Ectodermal cell (in vitro differentiated cells): ENCODE data around the gene CNKSR1.

Experiments used
- H3K27ac ChIP-seq: 2 replicates; pipeline ENCODE4 v1.7.0; 2013; ENCODE audit warnings: mild to moderate bottlenecking, low read depth, low read length; ENCODE audit not compliant: insufficient read depth, poor library complexity, severe bottlenecking
- H3K27me3 ChIP-seq: 2 replicates; pipeline ENCODE4 v1.7.0; 2013; ENCODE audit warnings: mild to moderate bottlenecking, low read length; ENCODE audit not compliant: insufficient read depth, control insufficient read depth, poor library complexity, severe bottlenecking
- H3K36me3 ChIP-seq: one replicate; pipeline ENCODE4 v1.7.0; 2013; ENCODE audit warnings: low read length; ENCODE audit not compliant: control insufficient read depth, insufficient read depth
- H3K4me1 ChIP-seq: one replicate; pipeline ENCODE4 v1.7.0; 2013; ENCODE audit warnings: low read length; ENCODE audit not compliant: control insufficient read depth, insufficient read depth
- H3K4me3 ChIP-seq: 2 replicates; pipeline ENCODE4 v1.7.0; 2013; ENCODE audit warnings: low read depth, low read length, control low read depth; ENCODE audit not compliant: insufficient read depth
- H3K9me3 ChIP-seq: 2 replicates; pipeline ENCODE4 v1.7.0; 2013; ENCODE audit warnings: mild to moderate bottlenecking, low read length, moderate library complexity; ENCODE audit not compliant: control insufficient read depth
- WGBS, 2 experiments: methylation state at CpG; one replicate each; pipeline ENCODE4 v1.1.7; 2013; ENCODE audit warnings: missing lambda C conversion rate in 2 of 2; 5-methylcytosine and 5-hydroxymethylcytosine counted together

Gene CNKSR1

GRCh38 chr1:26161415-26162219 is 15.7 kb upstream of the CNKSR1 start:
- H3K36me3 ChIP-seq: no peaks in the 10 kb centered on the region
- H3K27me3 ChIP-seq: peaks cover 85% of the 10 kb centered on the region
- H3K27ac ChIP-seq: no peak overlapping the region
- peak overlapping the region; percentile 44 for H3K4me3 ChIP-seq
- peaks cover 50% of the 10 kb centered on the region for H3K4me1 ChIP-seq
- no peaks in the 10 kb centered on the region for H3K9me3 ChIP-seq
- 1% methylated on average over 98 of the region's 98 CpGs for WGBS, 2 experiments

- WGBS, 2 experiments: 29 to 33% methylated on average over 21 of the region's 21 CpGs
- peaks cover 44% of the 10 kb centered on the region for H3K4me1 ChIP-seq
- H3K9me3 ChIP-seq: no peaks in the 10 kb centered on the region
- no peaks in the 10 kb centered on the region for H3K36me3 ChIP-seq
- peak overlapping the region; percentile 44 for H3K4me3 ChIP-seq
- H3K27ac ChIP-seq: no peak overlapping the region
- H3K27me3 ChIP-seq: peaks cover 79% of the 10 kb centered on the region
These were observed 15.0 kb upstream of the CNKSR1 start for GRCh38 chr1:26162220-26162709.

- Histone ChIP-seq H3K4me3 (peak overlapping the region; percentile 34), H3K4me1 (peaks cover 43% of the 10 kb centered on the region), H3K27me3 (peaks cover 67% of the 10 kb centered on the region), H3K27ac (no peak overlapping the region), H3K9me3 (no peaks in the 10 kb centered on the region), H3K36me3 (no peaks in the 10 kb centered on the region)
- 88 to 89% methylated on average over 9 of the region's 9 CpGs for WGBS, 2 experiments
These were observed 13.6 kb upstream of the CNKSR1 start for GRCh38 chr1:26163684-26164035.

GRCh38 chr1:26164036-26164860 is 13.0 kb upstream of the CNKSR1 start:
- WGBS, 2 experiments: 10% methylated on average over 72 of the region's 72 CpGs
- H3K9me3 ChIP-seq: no peaks in the 10 kb centered on the region
- H3K27ac ChIP-seq: peak overlapping the region; percentile 26
- H3K27me3 ChIP-seq: peaks cover 67% of the 10 kb centered on the region
- no peaks in the 10 kb centered on the region for H3K36me3 ChIP-seq
- H3K4me3 ChIP-seq: peak overlapping the region; percentile 34
- peaks cover 43% of the 10 kb centered on the region for H3K4me1 ChIP-seq

- no peak overlapping the region for H3K27ac ChIP-seq
- H3K9me3 ChIP-seq: no peaks in the 10 kb centered on the region
- H3K4me1 ChIP-seq: peaks cover 42% of the 10 kb centered on the region
- peaks cover 60% of the 10 kb centered on the region for H3K27me3 ChIP-seq
- WGBS, 2 experiments: 44 to 48% methylated on average over 19 of the region's 19 CpGs
- H3K4me3 ChIP-seq: peak overlapping the region; percentile 10
- H3K36me3 ChIP-seq: no peaks in the 10 kb centered on the region
These were observed 12.1 kb upstream of the CNKSR1 start for GRCh38 chr1:26164861-26165842.

- Histone ChIP-seq H3K4me3 (no peak overlapping the region), H3K4me1 (peaks cover 51% of the 10 kb centered on the region), H3K27me3 (peaks cover 44% of the 10 kb centered on the region), H3K9me3 (no peaks in the 10 kb centered on the region), H3K36me3 (no peaks in the 10 kb centered on the region), H3K27ac (no peak overlapping the region)
- 92% methylated on average over 4 of the region's 4 CpGs for WGBS, 2 experiments
These were observed 10.5 kb upstream of the CNKSR1 start for GRCh38 chr1:26166719-26167281.

GRCh38 chr1:26168410-26169197 is 8.7 kb upstream of the CNKSR1 start, which contains the start of gene C1orf232:
Gene C1orf232 (minus strand): TSS chr1:26168963. CDS start chr1:26168499, 464 bp downstream.
- Histone ChIP-seq H3K4me3 (peak within 1 kb of the TSS; percentile 83), H3K27ac (peak within 1 kb of the TSS; percentile 91), H3K27me3 (peaks cover 26% of the 10 kb centered on the region), H3K4me1 (peaks cover 51% of the 10 kb centered on the region), H3K9me3 (no peaks in the 10 kb centered on the region), H3K36me3 (no peaks in the 10 kb centered on the region)
- 60 to 61% methylated on average over 5 of the region's 5 CpGs for WGBS, 2 experiments

GRCh38 chr1:26169198-26169554 is 8.1 kb upstream of the CNKSR1 start:
- Histone ChIP-seq H3K27me3 (peaks cover 20% of the 10 kb centered on the region), H3K4me3 (peak overlapping the region; percentile 83), H3K27ac (peak overlapping the region; percentile 91), H3K4me1 (peaks cover 51% of the 10 kb centered on the region), H3K36me3 (no peaks in the 10 kb centered on the region), H3K9me3 (no peaks in the 10 kb centered on the region)
- 72 to 75% methylated on average over 4 of the region's 4 CpGs for WGBS, 2 experiments
